Hematopoietic multipotent progenitor cell treated with erythropoietin and hydrocortisone succinate and interleukin-3 and kit ligand, for 15 days (in vitro differentiated cells): ENCODE results near the gene FAM168A.
A peak's percentile ranks its signal among the peaks of the same experiment; 100 is the strongest.

ENCODE experiments used
- DNase-seq: peaks from one replicate; pipeline ENCODE4 v3.0.0-alpha.2; 2015; ENCODE audit warnings: low spot score

FAM168A gene

GRCh38 chr11:73387594-73388264, 210.2 kb downstream of the FAM168A start:
- DNase-seq = no peak

GRCh38 chr11:73386546-73386945, 211.4 kb downstream of the FAM168A start:
- DNase-seq = no peak

- peak; percentile 35 for DNase-seq
Measured at GRCh38 chr11:73386016-73386415, 211.9 kb downstream of the FAM168A start.

GRCh38 chr11:73384872-73385689, 212.8 kb downstream of the FAM168A start:
- DNase-seq = no peak

- DNase-seq = no peak
Measured at GRCh38 chr11:73384531-73384871, 213.4 kb downstream of the FAM168A start.

GRCh38 chr11:73384125-73384441, 213.8 kb downstream of the FAM168A start:
- DNase-seq = no peak

- DNase-seq = no peak
Measured at GRCh38 chr11:73383249-73384124, 214.4 kb downstream of the FAM168A start.

GRCh38 chr11:73382747-73383146, 215.2 kb downstream of the FAM168A start:
- no peak for DNase-seq

- no peak for DNase-seq
Measured at GRCh38 chr11:73382183-73382582, 215.7 kb downstream of the FAM168A start.

GRCh38 chr11:73381589-73381988, 216.3 kb downstream of the FAM168A start:
- DNase-seq = no peak

- no peak for DNase-seq
Measured at GRCh38 chr11:73380897-73381410, 217.0 kb downstream of the FAM168A start.

- no peak for DNase-seq
Measured at GRCh38 chr11:73380331-73380730, 217.6 kb downstream of the FAM168A start.

GRCh38 chr11:73379189-73379880, 218.6 kb downstream of the FAM168A start:
- no peak for DNase-seq

- DNase-seq = peak; percentile 48
Measured at GRCh38 chr11:73376803-73377629, 220.9 kb downstream of the FAM168A start.

GRCh38 chr11:73376160-73376802, 221.6 kb downstream of the FAM168A start, which contains the start of gene RELT:
Gene RELT (plus strand): TSS chr11:73376399. CDS start chr11:73389137, 12,738 bp downstream.
- DNase-seq = peak; percentile 93

GRCh38 chr11:73375830-73376159, 222.1 kb downstream of the FAM168A start:
- no peak for DNase-seq

GRCh38 chr11:73374151-73374550, 223.8 kb downstream of the FAM168A start:
- no peak for DNase-seq

GRCh38 chr11:73372375-73372993, 225.4 kb downstream of the FAM168A start:
- DNase-seq = no peak

- DNase-seq = no peak
Measured at GRCh38 chr11:73367482-73368024, 230.4 kb downstream of the FAM168A start.

- DNase-seq = no peak
Measured at GRCh38 chr11:73366953-73367352, 231.0 kb downstream of the FAM168A start.
